CD14-positive monocyte (primary cell): ENCODE data around the gene MYL10. TPM values are rescaled to one million over a fixed set of nuclear protein-coding genes. Genes with fewer than 3 reads are reported as not detected.

Experiments
- DNase-seq, 3 donors: peaks; one replicate each; pipeline ENCODE4 v3.0.0-alpha.2; 2011 to 2022
- H2AFZ ChIP-seq: 2 replicates; pipeline ENCODE4 v1.6.0; 2012; ENCODE audit warnings: mild to moderate bottlenecking, low read depth, low read length, inconsistent platforms; ENCODE audit not compliant: insufficient read depth, poor library complexity, severe bottlenecking
- H3K27ac ChIP-seq, 2 donors: 1 replicate in 1 of 2; 2 replicates in 1 of 2; pipeline ENCODE4 v1.5.1; 2012 to 2013; ENCODE audit warnings: low read length in 2 of 2, control low read depth in 1 of 2, inconsistent platforms in 1 of 2, low read depth in 1 of 2, mild to moderate bottlenecking in 1 of 2
- H3K27me3 ChIP-seq, 2 donors: one replicate each; pipeline versions ENCODE4 v1.6.0 to v1.6.1; 2011 to 2013; ENCODE audit warnings: low read length in 2 of 2; ENCODE audit not compliant: control insufficient read depth in 2 of 2, insufficient read depth in 2 of 2
- H3K36me3 ChIP-seq, 2 donors: replicated peaks in 1 of 2; 1 replicate in 1 of 2; 2 replicates in 1 of 2; pipeline versions ENCODE4 v1.5.1 to v1.6.1; 2012 to 2013; ENCODE audit warnings: low read length in 2 of 2, control low read depth in 1 of 2, inconsistent platforms in 1 of 2, mild to moderate bottlenecking in 1 of 2; ENCODE audit not compliant: insufficient read depth in 2 of 2, control insufficient read depth in 1 of 2
- H3K4me1 ChIP-seq, 2 donors: 1 replicate in 1 of 2; 2 replicates in 1 of 2; pipeline versions ENCODE4 v1.5.1 to v1.6.1; 2012 to 2013; ENCODE audit warnings: low read length in 2 of 2, control low read depth in 1 of 2, inconsistent platforms in 1 of 2, mild to moderate bottlenecking in 1 of 2, moderate library complexity in 1 of 2; ENCODE audit not compliant: insufficient read depth in 2 of 2, control insufficient read depth in 1 of 2
- H3K4me2 ChIP-seq: replicated peaks from 2 replicates; pipeline ENCODE3; 2012; ENCODE audit warnings: low read length, moderate library complexity, mild to moderate bottlenecking; ENCODE audit not compliant: poor library complexity, severe bottlenecking; ENCODE audit errors: extremely low read depth
- H3K4me3 ChIP-seq, 3 experiments: fragments of 200-600 bp in 1 of 3; sonication (generic) in 1 of 3; replicated peaks in 1 of 3; 1 replicate in 2 of 3; 2 replicates in 1 of 3; pipeline ENCODE4 v1.5.1; 2011 to 2013; ENCODE audit warnings: low read length in 3 of 3, mild to moderate bottlenecking in 3 of 3, control low read depth in 2 of 3, low read depth in 2 of 3, inconsistent platforms in 1 of 3, moderate library complexity in 1 of 3
- H3K79me2 ChIP-seq: 2 replicates; pipeline ENCODE4 v1.6.0; 2012; ENCODE audit warnings: mild to moderate bottlenecking, control low read depth, inconsistent platforms, low read length, moderate library complexity; ENCODE audit not compliant: insufficient read depth
- H3K9ac ChIP-seq: 2 replicates; pipeline ENCODE4 v1.6.0; 2017; ENCODE audit warnings: low read length, mild to moderate bottlenecking; ENCODE audit not compliant: insufficient read depth, poor library complexity, severe bottlenecking
- H3K9me3 ChIP-seq, 2 donors: replicated peaks in 1 of 2; 1 replicate in 1 of 2; 2 replicates in 1 of 2; pipeline versions ENCODE4 v1.5.1 to v1.6.1; 2012 to 2013; ENCODE audit warnings: low read length in 2 of 2, control low read depth in 1 of 2; ENCODE audit not compliant: control insufficient read depth in 1 of 2, insufficient read depth in 1 of 2
- H4K20me1 ChIP-seq: 2 replicates; pipeline ENCODE4 v1.6.0; 2012; ENCODE audit warnings: mild to moderate bottlenecking, low read length, control low read depth, moderate library complexity; ENCODE audit not compliant: insufficient read depth
- H3K27ac Mint-ChIP-seq, 7 donors: one replicate each; pipeline ENCODE4 v1.8.0; 2020; ENCODE audit warnings: mild to moderate bottlenecking in 7 of 7, mixed read lengths in 7 of 7, moderate library complexity in 6 of 7, inconsistent platforms in 2 of 7
- H3K27me3 Mint-ChIP-seq, 3 donors: one replicate each; pipeline ENCODE4 v1.8.0; 2021 to 2022; ENCODE audit warnings: low read depth in 3 of 3, mild to moderate bottlenecking in 3 of 3, mixed read lengths in 3 of 3, moderate library complexity in 3 of 3, inconsistent platforms in 1 of 3
- H3K36me3 Mint-ChIP-seq, 2 donors: one replicate each; pipeline ENCODE4 v1.8.0; 2020; ENCODE audit warnings: mixed read lengths in 2 of 2, inconsistent platforms in 1 of 2, mild to moderate bottlenecking in 1 of 2
- H3K4me1 Mint-ChIP-seq: one replicate; pipeline ENCODE4 v1.8.0; 2020; ENCODE audit warnings: mild to moderate bottlenecking, mixed read lengths
- H3K4me3 Mint-ChIP-seq, 2 donors: one replicate each; pipeline ENCODE4 v1.8.0; 2020; ENCODE audit warnings: mild to moderate bottlenecking in 2 of 2, mixed read lengths in 2 of 2, moderate library complexity in 1 of 2
- H3K9me3 Mint-ChIP-seq, 7 donors: one replicate each; pipeline ENCODE4 v1.8.0; 2020 to 2022; ENCODE audit warnings: mixed read lengths in 7 of 7, mild to moderate bottlenecking in 6 of 7, moderate library complexity in 6 of 7, inconsistent platforms in 2 of 7
- WGBS: methylation state at CpG from one replicate; pipeline ENCODE4 v1.1.5; 2013; ENCODE audit warnings: missing lambda C conversion rate; ENCODE audit not compliant: insufficient coverage; 5-methylcytosine and 5-hydroxymethylcytosine counted together
- intact Hi-C, 2 donors: fragments of 100-400 bp; cut with micrococcal nuclease; formaldehyde crosslinking; loops; one replicate each; pipeline versions ENCODE4 v1.15.0 to v1.15.1; 2023
- polyA plus RNA-seq, 3 donors: library from polyadenylated mRNA; depleted of rRNA in 1 of 3; unstranded in 2 of 3; stranded (reverse) in 1 of 3; fragments of 300-500 nt in 2 of 3; fragments of >200 nt in 1 of 3; fragmentation: Illumina TruSeq in 2 of 3; gene quantifications; 1 replicate in 2 of 3; 2 replicates in 1 of 3; pipeline ENCODE4 v1.2.3, GENCODE V29; 2012 to 2021
- TF ChIP-seq, protein P1 (sequence below): fragments of 200-600 bp; IDR thresholded peaks from one replicate; pipeline ENCODE4 v1.8.0; 2022; ENCODE audit warnings: antibody characterized with exemption, mild to moderate bottlenecking

The MYL10 gene
- polyA plus RNA-seq, 3 donors: not detected

DNA sequence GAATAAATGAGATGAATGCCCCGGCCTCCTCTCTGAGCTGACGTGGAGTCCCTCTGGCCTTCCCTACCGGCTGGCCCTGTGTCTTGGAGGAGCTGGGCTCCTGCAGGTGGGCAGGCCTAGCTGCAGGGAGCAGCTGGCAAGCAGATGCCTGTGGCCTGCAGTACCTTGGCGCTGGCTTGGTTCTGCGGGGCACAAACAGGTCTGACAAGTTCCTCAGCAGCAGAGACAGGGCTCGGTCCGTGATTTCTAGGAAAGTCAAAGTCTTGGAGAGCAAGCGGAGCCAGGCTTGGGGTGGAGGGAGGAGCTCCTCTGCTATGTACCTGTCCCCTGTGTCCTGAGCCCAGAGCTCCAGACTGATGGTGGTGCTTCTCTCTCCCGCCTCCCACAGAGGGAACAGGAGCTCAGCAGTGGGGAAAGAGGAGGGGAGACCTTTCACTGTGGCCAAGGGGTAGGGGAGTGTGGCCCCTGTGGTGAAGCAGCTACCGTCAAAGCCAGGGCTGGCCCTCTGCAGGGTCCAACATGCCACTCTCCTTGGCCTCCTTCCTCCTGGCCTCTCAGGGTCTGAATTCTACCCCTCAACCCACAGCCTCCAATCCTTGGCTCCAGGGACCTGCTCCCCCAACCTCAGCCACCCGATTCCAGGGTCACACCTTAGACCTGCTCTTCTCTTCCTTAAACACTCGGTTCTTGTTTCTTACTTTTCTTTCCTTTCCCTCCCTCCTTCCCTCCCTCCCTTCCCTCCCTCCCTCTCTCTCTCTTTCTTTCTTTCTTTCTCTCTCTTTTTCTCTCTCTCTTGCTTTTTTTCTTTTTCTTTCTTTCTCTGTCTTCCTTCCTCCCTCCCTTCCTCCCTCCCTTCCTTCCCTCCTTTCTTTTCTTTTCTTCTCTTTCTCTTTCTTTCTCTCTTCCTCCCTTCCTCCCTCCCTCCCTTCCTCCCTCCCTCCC, 20.1 kb downstream of the MYL10 start:
- WGBS: 89% methylated on average over 10 of the region's 12 CpGs
- H3K4me3 Mint-ChIP-seq: no peak overlapping the region
- Histone ChIP-seq H3K36me3 (no peaks in the 10 kb centered on the region), H4K20me1 (no peaks in the 10 kb centered on the region), H3K9me3 (no peaks in the 10 kb centered on the region), H3K9ac (no peak overlapping the region), H3K79me2 (no peaks in the 10 kb centered on the region), H2AFZ (no peak overlapping the region), H3K4me3 (no peak overlapping the region), H3K27me3 (no peaks in the 10 kb centered on the region), H3K4me1 (no peaks in the 10 kb centered on the region), H3K27ac (no peak overlapping the region), H3K4me2 (no peak overlapping the region)
- H3K9me3 Mint-ChIP-seq: no peaks in the 10 kb centered on the region
- peaks cover under 1 to 2% (median 1%) of the 10 kb centered on the region in 3 donors for H3K27me3 Mint-ChIP-seq
- H3K4me1 Mint-ChIP-seq: no peaks in the 10 kb centered on the region
- H3K36me3 Mint-ChIP-seq: no peaks in the 10 kb centered on the region
- intact Hi-C loops: loop anchor here in 1 of 2 donors (10.0 kb wide), 1 partner anchor 626 kb away; no protein-coding TSS in a partner anchor
- no peak for DNase-seq
- TF ChIP-seq, protein P1, sequence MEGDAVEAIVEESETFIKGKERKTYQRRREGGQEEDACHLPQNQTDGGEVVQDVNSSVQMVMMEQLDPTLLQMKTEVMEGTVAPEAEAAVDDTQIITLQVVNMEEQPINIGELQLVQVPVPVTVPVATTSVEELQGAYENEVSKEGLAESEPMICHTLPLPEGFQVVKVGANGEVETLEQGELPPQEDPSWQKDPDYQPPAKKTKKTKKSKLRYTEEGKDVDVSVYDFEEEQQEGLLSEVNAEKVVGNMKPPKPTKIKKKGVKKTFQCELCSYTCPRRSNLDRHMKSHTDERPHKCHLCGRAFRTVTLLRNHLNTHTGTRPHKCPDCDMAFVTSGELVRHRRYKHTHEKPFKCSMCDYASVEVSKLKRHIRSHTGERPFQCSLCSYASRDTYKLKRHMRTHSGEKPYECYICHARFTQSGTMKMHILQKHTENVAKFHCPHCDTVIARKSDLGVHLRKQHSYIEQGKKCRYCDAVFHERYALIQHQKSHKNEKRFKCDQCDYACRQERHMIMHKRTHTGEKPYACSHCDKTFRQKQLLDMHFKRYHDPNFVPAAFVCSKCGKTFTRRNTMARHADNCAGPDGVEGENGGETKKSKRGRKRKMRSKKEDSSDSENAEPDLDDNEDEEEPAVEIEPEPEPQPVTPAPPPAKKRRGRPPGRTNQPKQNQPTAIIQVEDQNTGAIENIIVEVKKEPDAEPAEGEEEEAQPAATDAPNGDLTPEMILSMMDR: no peak
- H3K27ac Mint-ChIP-seq: no peak overlapping the region

DNA sequence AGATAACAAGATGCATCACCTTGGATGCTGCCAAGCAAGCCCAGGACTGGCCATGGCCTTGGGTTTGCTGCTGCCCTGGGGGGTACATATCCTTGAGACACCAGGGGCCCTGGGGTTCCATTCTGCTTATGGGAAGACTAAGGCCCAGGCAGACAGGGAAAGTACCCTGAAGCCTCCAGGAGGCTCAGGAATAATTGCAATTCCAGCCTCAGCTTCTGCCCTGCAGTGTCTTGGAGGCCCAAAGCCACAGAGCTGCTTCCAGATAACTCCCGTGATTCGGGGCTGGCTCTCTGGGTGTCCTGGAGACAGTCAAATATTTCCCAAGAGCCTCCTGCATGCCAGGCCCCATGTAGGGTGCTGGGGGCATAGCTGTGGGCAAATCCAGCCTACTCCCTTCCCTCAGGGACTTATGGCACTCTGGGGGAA, 22.6 kb downstream of the MYL10 start:
- no peaks in the 10 kb centered on the region for H3K36me3 ChIP-seq
- no peaks in the 10 kb centered on the region for H4K20me1 ChIP-seq
- no peak overlapping the region for H3K9ac ChIP-seq
- no peaks in the 10 kb centered on the region for H3K9me3 ChIP-seq
- no peaks in the 10 kb centered on the region for H3K4me1 Mint-ChIP-seq
- no peaks in the 10 kb centered on the region for H3K9me3 Mint-ChIP-seq
- H2AFZ ChIP-seq: no peak overlapping the region
- intact Hi-C loops: loop anchor here in 1 of 2 donors (10.0 kb wide), 1 partner anchor 628 kb away; no protein-coding TSS in a partner anchor
- TF ChIP-seq, protein P1: no peak
- H3K4me3 ChIP-seq: no peak overlapping the region
- H3K79me2 ChIP-seq: no peaks in the 10 kb centered on the region
- H3K4me3 Mint-ChIP-seq: no peak overlapping the region
- H3K27ac Mint-ChIP-seq: no peak overlapping the region
- WGBS: no CpG with 5 or more reads among the region's 2 CpGs
- peaks cover 1 to 2% (median 2%) of the 10 kb centered on the region in 3 donors for H3K27me3 Mint-ChIP-seq
- no peaks in the 10 kb centered on the region for H3K27me3 ChIP-seq
- H3K27ac ChIP-seq: no peak overlapping the region
- H3K4me1 ChIP-seq: no peaks in the 10 kb centered on the region
- no peak overlapping the region for H3K4me2 ChIP-seq
- no peaks in the 10 kb centered on the region for H3K36me3 Mint-ChIP-seq
- no peak for DNase-seq
